ENCODE results near the gene UGDH.
A peak's percentile ranks its signal among the peaks of the same experiment; 100 is the strongest.
"Not testable (repeated sequence)": the region's sequence is repeated elsewhere in the genome, so short reads cannot be mapped to it uniquely, and the experiment has no call there.

UGDH gene

DNA sequence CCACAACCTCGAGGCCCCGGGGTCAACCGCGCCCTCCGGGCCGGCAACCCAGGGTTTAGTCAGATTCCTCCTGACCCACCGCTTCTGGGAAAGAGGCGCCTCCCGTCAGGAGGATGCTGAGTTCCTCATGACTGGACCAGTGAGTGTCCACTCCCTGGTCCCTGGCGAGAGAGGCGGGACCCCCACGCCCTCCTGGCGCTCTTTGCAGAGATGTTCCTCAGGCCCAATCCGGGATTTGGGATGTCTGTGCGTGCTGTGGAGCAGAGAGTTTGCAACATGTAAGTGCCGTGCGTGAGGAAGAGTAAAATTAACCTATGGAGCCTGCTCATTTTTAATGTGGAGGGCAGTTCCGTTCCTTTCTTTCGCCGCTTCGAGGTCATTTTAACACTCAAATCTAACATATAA lies 824 bp upstream of the UGDH start:
- peak in 1 of 2 experiments; percentile 52 for DNase-seq

DNA sequence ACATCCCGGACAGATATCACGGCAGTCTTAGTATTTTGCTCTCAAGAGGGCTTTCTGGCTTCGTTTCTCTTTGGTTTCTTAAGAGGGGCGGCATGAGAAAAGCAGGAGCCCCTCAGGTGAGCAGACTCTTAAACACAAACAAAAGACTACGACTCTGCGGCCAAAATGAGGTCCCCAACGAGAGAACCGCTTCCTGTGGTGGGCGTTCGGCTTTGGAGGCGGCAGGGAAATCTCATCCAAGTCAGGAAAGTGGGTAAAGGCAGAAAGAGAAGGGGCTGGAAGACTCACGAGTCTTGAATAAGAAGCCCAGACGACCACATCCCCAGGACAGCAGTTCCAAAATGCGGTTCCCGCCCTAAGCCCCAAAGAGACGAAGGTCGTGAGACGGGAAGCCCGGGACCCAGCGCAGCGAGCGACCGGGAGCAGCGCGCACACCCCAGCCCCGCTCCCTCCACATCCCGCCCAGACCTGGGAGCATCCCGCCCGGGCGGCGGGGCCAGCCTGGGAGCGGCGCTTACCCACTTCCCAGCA lies 409 bp downstream of the UGDH start:
- DNase-seq = no peak

DNA sequence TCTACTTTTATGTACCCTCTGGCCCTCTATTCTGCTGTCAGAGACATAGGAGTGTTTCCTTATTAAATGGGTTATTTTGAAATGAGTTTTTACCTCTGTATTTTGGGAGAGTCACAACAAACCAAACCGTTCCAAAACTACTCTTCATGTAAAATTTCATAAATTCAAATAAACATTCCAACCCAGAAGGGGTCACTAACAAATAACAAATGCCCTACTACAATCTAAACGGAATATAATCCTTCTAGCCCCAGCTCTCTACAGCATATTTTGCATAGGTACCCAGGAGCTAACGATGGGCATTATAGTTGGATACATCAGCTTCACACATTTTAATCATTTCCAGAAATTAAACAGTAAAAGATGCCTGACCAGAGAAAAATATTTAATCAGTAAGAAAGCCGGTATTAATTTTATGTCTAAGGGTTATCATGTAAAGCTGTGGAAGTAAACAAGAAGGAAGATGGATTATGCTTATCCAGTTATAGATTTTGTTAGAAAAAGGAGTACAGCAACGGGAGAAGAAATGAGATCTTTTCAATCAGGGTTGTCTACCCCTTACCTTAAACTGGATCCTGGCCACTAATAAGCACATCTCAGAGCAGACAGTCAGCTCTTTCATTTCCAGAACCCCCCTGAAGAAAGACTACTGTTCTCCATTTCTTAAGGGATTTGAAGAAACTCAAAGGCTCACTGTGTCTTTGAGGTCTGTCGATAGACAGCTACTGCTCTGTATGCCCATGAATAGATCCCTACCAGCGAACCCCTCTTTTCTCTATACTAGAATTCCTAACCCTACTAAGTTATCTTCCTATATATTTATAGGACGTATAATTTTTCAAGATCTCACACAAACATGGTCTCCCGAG lies 1.2 kb downstream of the UGDH start:
- no peak for DNase-seq

DNA sequence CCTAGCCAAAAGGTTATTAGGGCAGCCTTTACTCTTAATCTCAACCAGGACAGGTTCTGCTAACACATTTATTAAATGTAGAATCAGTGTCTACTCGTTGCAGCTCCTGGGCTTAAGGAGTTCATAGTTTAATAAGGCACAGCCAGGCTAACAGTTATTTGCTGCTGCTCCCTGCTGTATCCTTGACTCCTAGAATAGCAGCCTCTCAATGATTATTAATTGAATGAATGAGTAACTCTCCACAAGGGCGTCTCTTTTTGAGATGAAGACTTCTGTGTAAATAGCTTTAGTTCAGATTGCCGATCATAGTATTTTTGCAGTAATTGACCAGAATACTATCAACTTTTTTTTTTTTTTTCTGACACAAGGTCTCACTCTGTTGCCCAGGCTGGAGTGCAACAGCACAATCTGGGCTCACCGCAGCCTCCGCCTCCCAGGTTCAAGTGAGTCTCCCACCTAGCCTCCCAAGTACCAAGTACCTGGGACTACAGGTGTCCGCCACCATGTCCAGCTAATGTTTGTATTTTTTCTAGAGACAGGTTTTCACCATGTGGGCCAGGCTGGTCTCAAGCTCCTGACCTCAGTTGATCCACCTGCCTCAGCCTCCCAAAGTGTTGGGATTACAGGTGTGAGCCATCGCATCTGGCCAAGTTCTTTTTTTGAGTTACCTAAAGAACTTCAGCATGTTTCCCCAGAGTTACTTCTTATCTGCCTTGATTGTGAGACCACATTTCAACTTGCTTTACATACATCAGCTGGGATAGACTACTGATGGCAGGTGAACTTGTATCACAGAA lies 2.9 kb downstream of the UGDH start:
- DNase-seq = no peak

DNA sequence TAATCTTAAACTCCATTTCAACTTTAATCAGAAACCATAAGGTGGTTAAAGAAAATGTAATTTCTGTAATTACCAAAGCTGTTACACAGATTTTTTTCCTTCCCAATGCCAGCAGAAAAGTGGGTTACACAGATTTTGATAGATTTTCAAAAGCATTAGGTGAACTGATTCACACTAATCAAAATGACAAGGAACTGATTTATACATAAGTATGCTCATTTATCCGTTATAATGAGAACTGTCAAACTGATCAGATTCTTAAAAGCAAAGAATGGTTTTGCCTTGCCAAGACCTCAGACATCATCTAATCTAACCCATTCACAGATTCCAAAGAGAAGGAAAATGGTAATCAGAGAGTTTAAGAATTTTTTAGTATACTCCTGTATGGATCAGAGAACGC lies 5.2 kb downstream of the UGDH start:
- DNase-seq = no peak

DNA sequence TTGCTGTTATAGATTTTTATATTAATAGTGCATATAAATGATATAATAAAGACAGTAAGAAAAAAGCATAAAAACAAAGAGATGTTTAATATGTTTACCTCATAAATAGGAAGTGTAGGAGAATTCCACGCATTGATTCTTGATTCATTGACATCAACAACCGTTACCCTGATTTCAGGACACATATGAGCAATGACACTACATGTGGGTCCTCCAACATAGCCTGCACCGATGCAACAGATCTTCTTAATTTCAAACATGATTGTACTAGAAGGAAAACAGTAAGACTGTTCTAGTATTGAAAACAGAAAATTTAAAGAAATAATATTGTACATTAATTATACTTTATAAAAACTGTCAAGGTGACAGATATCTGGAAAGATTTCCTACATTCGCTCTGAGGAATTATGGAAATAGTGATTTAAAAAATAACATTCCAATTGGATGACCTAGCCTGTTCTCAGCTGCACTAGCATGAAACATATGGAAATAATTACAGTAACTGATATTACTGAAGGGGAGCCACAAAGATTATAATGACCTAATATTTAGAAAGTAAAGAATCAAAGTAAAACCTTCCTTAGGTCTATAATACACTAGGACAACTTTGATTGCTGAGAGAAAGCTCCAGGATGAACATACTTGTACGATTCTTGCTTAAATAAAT lies 5.9 kb downstream of the UGDH start:
- DNase-seq = no peak

DNA sequence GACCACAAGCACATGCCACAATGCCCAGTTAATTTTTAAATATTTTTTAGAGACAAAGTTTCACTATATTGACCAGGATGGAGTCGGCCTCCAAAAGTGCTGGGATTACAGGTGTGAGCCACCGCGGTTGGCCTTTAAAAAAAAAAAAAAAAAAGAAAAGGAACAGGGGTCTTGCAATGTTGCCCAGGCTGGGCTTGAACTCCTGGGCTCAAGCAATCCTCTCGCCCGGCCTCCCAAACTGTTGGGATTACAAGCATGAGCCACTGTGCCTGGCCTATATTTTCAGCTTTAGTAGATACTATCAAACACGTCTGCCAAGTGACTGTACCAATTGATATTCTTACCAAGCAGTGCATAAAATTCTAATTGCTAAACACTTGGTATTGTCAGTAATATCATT lies 8.8 kb downstream of the UGDH start:
- DNase-seq = no peak

DNA sequence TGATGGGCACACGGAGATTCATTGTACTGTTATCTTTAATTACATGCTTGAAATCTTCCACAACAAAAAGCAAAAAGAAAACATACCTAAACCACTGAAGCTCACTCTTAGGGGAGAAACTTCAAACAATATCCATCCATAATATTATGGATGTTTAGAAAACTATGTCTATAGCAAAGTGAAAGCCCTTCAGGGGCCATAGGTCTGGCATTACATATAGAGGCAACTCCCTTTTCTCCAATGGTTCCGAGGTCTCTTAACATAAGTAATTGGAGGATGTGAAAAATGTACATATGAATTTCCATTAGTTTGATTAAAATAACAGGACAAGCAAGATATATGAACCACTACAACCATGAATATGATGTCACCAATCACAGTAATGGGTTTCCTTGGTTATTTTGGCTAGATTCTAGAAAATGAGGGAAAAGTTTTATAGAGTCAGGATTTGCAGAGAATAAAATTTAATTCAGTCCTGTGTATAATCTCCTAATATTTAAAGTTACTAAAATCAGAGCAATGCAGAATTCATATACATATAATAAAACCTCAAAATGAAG lies 10.8 kb downstream of the UGDH start:
- no peak for DNase-seq

DNA sequence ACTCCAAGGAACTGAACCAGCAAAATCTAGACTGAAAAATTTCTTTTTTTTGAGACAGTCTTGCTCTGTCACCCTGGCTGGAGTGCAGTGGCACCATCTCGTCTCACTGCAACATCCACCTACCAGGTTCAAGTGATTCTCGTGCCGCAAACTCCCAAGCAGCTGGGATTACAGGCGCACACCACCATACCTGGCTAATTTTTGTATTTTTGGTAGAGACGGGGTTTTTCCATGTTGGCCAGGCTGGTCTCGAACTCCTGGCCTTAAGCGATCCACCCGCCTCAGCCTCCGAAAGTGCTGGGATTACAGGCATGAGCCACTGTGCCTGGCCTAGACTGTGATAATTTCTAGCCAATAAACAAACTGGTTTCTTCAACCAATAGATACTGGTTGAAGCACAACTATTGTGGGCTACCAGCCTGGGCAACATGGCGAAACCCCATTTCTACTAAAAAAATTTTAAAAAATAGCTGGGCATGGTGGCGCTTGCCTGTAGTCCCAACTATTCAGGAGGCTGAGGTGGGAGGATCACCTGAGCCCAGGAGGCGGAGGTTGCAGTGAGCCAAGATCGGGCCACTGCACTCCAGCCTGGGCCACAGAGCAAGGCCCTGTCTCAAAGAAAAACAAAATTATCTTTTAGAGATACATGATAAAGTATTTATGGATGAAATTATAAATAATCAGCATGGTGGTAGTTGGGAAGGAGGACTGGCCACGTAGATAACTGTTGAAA lies 11.4 kb downstream of the UGDH start:
- not testable (repeated sequence) for DNase-seq

DNA sequence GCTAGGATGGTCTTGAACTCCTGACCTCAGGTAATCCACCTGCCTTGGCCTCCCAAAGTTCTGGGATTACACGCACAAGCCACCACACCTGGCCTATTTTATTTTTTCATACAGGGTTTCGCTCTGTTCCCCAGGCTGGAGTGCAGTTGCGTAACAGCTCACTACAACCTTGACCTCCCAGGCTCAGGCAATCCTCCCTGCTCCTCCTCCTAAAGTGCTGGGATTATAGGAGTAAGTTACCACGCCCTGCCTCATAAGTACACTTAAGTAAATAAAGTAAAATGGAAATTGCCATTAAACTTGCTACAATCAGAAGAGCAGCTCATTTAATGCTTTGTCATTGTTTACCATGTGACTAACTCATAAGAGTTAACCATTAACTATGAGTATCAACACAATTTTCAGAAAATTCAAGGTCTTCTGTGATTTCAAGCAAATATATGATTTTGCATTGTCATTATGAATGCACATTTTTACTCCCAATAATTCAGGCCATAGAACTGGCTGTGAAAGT lies 12.3 kb downstream of the UGDH start:
- DNase-seq = no peak

DNA sequence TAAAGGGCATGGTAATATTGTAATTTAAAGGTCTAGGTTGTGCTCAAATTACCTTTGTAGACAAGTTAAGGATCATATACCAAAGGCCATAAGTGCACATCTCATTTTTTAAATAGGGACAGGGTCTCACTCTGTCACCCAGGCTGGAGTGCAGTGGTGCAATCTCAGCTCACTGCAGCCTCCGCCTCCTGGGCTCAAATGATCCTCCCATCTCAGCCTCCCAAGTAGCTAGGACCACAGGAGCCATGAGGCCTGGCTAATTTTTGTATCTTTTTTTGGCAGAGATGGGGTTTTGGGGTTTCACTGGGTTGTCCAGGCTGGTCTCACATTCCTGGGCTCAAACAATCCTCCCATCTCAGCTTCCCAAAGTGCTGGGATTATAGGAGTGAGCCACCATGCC lies 13.0 kb downstream of the UGDH start:
- DNase-seq = not testable (repeated sequence)

DNA sequence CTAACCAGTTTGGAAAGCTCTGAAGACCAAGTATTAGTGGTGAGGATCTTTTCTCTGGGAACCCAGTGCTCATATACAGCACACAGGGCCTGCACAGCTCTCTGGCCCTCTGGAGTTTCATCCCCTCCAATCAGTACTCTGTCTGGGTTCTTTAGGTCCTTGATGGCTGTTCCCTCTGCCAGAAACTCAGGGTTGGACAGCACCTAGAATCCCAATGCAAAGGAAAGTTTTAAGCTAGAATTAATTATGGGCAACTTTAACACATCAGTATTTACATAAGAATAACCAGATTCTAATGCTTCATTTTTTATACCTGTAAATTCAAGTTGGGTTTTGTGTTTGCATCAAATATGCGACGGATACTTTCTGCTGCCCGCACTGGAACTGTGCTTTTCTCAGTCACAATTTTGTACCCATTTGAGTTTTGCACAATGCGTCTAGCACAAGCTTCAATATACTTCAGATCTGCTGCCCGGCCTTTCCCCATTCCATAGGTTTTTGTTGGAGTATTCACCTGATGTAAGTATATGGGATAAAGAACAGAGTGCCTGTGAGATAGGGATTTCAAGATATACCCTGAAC lies 16.8 kb downstream of the UGDH start:
- DNase-seq = no peak

DNA sequence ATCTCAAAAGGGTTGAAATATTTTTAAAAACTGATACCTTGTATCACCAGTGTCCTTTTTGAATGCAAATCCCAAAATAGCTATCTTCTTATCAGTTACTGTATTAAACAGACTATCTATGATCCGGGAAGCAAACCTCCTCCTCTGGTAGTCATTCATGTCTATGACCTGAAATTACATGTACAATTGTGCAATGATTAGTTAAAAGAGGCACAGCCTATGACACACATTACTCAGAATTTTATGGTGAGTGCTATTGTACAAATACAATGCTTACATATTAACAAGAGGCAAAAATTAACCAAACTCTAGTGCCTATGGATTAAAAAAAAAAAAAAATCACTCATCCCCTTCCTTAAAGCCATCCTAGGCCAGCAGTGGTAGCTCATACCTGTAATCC lies 21.7 kb downstream of the UGDH start:
- DNase-seq = no peak

DNA sequence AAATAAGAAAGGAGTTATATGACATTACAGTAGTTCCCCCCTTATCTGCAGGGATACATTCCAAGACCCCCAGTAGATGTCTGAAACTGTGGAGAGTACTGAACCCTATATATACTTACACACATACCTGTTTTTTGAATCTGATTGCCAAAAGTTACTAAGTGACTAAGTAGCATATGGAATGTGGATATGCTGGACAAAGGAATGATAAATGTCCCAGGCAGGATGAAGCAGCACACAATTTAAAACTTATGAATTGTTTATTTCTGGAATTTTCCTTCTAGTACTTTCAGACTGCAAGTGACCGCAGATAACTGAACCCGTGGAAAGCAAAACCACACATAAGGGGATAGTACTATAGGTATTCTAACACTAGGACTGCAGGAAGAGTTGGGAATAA lies 22.7 kb downstream of the UGDH start:
- no peak for DNase-seq

DNA sequence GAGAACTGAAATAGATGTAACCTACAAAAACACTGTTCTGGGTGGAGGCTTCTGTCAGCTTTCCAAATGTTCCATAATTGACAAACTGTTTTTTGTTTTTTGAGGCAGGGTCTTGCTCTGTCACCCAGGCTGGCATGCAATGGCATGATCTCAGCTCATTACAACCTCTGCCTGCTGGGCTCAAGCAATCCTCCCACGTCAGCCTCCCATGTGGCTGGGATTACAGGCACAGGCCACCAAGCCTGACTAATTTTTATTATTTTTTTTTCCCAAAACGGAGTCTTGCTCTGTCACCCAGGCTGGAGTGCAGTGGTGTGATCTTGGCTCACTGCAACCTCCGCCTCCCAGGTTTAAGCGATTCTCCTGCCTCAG lies 24.6 kb downstream of the UGDH start:
- not testable (repeated sequence) for DNase-seq

DNA sequence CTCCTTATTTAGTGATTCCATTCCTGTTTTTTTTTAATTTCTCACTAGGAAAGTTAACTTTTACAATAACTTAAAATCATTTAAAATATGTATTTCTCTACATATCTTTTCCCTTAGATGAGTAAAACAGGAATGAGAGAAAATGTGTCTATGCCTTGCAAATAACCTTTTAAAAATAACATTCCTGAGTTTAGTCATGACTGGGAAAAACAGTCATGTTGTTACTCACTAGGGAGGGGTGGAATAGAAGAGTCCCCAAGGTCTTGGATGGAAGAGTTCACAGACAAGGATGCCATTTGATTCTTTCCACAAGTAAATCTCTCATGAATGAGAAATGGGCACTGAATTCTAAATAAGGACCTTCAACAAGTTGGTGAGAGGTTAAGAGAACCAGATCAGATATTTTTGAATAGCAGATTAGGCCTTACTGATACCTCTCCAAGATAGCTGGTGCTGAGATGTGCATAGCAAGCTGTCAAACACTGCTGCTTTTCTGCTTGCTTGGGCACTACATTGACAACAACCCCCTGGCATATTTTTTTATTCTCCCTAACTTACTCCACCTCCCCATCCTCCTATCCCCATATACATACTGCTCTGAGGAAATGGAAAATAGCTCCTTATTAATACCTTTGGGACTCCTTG lies 25.1 kb downstream of the UGDH start:
- no peak for DNase-seq

DNA sequence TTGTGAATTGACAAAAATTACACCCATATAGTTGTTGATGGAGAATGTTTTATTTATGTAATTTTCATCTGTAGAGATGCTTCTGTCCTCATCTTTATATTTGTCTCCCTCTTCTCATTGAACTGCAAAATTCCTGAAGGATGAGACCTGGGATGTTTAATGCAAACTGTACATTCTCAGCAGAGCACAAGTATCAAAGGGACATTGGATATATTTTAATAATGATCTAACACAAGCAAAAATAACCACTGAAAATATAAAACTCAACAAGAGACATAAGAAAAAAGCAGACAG lies 28.6 kb downstream of the UGDH start:
- no peak for DNase-seq

DNA sequence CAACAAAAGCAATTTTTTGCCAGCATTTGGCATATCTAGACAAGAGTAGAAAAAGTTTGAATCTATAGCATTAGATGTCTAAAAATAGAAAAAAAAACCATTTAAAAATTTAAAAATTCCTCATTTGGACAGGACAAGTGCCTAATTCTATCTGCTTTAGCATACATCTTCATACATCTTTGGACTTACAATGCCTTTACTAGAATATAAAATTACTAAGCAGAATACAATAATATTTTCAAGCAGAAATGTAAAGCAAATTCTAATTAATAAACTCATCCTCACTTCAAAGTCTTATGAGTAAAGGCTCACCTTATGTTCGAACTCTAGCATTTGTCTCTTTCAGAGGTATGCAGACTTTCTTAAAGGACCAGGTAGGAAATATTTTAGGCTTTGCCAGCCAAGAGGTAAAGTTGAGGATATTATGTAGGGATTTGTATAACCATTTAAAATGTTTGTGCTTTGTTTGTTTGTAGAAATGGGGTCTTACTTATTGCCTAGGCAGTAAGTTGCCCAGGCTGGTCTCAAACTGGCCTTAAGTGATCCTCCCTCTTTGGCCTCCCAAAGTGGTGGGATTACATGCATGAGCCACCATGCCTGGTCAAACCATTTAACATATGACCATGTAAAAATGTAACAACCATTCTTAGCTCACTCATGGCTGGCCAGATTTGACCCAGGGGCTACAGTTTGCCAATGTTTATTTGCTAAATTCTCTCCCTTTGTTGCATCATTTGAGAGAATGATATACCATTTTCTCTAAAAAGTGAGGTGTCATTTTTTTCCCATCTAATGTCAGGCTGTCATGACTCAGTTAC lies 29.1 kb downstream of the UGDH start:
- DNase-seq = no peak

DNA sequence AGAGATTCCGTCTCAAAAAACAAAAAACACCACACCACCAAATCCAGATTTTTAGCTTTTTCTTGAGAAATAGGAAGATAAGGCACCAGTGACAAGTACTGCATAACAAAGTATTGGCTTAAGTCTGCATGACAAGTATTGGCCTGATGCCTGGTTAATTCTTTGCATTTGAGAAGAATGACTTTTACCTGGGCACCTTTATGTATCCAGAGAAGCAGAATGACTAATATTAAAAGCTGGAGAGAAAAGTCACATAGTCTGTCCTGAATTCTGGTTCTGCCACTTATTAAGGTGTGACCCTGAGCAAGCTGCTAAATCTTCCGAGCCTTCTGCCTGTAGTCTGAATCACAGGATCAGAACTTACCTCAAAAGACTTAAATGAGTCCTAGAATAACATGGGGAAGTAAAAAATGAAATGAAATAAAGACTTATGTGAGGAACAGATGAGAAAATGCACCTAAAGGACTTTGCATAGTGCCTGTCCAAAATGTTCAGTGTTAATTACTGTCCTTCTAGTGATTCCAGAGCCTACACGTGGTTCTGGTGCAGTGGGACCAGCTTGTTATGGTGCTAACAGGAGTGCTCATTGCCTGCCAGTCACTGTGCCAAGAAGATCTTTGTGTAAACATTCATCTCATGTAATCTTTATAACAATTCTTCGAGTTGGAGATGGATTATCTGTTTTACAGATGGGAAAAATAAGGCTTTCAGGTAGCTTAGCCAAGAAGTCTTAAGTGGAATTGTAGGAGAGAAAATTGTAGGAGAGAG lies 31.6 kb downstream of the UGDH start:
- no peak for DNase-seq

DNA sequence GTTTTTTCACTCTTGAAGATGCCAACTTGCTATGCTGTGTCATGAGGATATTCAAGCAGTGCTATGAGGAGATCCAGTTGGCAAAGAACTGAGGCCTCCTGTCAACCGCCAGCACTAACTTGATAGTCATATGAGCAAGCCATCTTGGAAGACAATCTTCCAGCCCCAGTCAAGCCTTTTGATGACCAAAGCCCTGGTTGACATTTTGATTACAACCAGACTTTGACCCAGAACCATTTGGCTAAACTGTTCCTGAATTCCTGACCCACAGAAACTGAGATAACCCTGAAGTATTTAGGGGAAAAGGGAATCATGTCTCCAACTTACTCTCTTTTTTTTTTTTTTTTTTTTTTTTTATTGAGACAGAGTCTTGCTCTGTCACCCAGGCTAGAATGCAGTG lies 32.9 kb downstream of the UGDH start:
- no peak for DNase-seq

Data from NCI-H187 (cell line).